CD4-positive, alpha-beta T cell treated with Interleukin-4 for 1 hour (primary cell): ENCODE measurements around the gene FAM174B.
"Not testable (repeated sequence)": the region's sequence is repeated elsewhere in the genome, so short reads cannot be mapped to it uniquely, and the experiment has no call there.

ENCODE experiments used
- DNase-seq, 2 donors: peaks; one replicate each; pipeline ENCODE4 v3.0.0-alpha.2; 2020 to 2022

The FAM174B gene

DNA sequence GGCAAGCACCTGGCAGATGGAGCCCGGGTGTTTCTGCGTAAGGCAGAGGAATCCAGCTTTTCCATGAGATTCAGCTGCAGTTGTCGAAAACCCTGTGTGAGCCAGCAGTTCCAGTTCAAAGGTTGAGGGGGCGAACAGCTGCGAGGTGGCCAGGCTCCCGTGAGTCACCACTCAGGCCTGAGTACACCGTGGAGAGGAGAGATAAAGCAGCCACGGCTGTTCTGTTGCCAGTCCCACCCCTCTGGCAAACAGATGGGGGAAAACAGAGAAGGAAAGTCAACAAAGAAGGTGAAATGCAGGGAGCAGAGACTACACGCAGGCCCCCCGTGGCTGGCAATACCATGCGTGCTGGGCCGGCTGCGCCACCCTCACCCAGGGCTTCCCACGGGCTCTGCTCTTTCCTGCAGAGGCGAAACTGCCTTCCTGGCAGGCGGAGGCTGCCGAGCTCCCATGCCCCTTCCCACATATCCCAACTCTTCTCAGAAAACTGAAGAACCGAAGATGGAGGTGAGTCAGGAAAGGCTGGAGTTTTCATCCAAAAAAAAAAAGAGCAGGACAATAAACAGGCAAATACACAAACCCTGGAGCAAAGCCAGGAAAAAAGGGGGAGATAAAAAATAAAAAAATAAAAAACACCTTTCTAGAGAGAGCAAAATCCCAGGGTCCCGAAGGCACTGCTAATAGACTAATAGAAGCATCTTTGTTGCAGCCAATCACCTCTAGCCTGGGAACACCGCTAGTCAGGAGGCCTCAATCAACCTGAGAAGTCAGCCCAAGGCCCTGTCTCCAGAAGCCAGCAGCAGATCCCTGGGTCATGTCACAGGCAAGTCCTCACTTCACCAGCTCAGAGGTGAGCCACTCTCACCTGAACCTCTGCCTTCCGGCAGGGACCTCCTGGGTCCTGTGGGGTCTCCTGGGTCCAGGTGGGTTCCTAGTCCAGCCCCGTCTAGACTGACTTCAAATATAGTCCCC is 37.7 kb downstream of the FAM174B start:
- no peak for DNase-seq

DNA sequence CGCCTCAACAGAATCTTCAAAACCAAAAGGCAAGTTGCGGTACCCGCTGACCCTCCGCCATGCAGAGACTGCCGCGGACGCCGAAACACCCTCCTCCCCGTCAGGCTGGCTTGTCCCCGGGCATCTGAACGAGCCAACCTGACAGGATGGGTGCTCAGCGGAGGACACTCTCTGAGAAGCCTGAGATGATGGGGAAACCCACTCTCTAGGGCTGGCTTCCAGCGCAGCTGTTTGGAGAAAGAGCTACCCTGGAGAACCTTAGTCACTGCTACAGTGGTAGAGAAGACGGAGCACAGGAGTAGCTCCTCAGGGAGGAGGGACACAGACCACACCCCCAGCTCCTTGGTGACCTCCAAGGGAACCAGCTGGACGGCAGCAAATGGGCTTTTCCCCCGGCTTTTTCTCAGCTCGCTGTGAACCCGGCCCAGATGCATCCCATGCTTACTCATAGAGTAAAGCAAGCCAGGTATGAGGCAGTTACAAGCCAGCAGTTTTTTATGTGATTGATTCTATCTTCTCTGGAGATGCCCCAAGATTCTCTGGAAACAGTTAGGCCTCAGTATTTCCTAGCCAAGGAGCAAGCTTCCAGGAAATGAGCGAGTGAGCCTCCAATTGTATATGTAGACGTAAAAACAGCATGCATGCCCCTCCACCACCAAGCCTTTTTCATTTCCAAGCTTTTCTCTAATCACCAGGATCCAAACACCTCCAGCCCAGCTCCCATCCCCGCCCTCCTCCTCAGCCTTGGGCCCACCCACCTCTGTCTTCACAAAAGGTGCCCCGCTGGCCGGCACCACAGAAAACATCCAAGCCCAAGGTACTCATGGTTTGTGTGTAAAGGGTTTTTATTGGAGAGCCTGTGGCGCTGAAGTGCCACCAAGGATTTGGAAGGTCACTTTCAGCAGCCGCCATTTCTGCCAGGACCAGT is 38.7 kb downstream of the FAM174B start:
- DNase-seq = no peak

DNA sequence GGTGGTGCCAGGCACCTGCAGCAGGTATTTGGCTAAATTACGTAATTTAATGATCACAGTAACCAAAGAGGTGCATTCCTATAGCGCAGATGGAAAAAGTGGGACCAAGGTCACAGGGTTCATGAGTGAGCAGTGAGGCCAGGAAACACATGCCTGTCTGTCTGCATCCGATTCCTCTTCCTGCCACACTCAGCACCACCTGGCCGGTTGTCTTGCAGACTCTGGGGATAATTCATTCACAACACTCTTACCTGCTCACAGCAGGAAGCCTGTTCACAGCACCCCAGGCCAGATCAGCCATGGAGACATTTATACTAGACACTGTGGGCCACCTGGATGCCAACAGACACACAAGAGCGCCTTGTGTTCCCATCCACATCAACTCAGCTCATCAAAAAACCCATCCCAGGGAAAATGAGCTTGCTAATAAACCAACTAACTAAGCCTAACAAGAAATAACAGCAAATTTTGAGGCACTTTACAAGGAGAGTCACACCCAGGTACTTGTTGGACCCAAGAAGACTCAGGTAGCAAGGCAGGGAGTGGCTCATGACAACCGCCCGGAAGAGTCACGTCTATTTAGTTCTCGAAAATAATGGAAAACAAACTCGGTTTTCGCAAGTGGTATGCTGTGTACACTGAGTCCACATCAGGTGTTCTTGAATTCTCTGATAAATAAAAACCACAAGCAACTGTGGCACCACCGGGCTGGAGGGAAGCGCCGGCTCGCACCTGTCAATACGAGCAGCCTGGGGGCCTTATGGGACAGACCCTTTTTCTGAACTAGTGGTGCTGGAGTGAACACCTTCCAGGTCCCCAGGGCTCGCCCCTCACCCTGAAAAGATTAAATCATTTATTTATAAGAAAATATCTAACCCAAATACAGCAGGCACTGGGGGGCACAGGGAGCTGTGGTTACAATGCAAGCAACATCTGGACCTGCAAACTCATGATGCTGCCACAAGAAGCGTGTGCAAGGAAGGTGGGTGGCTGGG is 40.5 kb downstream of the FAM174B start:
- DNase-seq = no peak

DNA sequence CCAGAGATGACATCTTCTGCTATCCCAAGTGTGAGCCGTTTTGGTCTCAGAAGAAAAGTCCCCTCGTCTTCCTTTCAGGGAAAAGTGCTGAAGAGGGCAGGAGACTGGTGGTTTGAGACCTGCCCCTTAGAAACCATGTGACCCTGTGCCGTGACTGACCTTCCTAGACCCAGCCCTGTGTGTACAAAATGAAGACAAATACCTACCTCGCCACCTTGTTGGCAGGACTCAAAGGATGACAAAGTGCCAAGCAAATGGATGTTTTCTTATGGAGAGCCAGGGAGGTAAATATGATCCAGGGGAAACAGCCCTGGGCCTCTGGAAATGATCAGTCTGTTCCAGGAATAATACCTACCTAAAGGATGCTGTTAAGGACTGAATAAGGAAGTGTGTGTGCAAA is 41.3 kb downstream of the FAM174B start:
- no peak for DNase-seq

GRCh38 chr15:92613841-92614240 is 41.7 kb downstream of the FAM174B start:
- DNase-seq = no peak

DNA sequence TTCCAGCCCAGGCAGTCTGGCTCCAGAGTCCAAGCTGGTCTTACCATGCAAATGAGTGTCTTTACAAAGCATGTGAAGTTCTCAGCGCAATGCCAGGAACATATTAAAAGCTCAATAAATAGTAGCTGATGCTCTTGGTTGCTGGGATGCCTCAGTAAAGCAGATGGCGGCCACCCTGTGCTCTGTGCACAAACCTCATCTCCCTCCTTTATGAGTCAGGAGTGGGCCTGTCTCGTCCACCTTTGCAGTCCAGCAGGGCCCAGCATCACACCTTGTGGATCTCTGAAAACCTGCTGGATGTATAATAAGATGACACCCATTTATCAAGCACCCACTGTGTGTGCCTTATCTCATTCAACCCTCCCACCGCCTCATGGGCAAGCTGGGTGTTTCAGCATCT is 42.7 kb downstream of the FAM174B start:
- DNase-seq = no peak

DNA sequence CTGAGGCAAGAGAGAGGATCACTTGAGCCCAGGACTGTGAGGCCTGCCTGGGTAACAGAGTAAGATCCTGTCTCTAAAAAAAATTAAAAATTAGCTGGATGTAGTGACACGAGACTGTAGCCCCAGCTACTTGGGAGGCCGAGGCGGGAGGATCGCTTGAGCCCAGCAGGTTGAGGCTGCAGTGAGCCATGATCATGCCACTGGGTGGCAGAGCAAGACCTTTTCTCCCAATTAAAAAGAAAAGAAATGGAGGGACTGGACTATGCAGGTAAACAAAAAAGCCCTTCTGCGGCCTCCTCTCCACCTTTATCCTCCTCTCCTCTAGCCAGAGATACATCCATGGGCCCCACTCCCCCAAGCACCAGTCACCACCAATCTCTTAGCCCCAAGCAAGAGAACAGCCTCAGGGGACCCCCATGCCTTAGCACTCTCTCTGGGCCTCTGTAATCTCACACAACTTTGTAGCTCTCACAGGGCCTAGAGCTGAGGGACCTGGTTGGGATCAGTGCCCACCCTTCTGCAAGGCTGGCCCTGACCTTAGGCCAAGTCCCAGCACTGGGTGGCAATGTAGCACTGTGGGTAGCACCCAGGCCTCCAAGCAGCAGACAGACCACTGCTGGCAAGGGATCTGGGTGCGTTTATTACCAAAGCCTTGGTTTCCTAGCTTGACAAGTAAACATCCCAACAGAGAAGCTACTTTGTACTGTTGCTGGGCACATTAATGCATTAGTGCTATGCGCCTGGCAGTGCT is 43.4 kb downstream of the FAM174B start:
- no peak for DNase-seq

GRCh38 chr15:92611150-92611549 is 44.4 kb downstream of the FAM174B start:
- DNase-seq = no peak

DNA sequence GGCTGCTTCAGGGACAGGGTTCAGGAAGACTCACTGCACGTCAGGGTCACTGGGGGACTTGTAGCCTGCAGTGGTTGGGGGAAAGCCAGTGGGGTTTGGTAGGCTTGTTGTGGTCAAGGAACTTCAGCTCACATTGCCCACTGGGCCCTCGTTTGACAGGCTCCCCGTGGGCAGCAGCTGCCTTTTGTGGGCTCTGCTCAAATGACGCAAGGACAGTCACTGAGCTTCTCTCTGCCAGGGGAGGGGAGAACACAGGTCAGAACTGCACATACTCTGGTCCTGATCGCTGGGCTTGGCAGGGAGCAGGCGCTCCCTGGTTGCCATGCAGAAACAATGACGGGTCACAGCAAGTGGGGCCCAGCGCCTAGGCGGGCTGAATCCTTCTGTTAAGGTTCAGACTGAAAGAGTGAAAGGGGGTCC is 45.5 kb downstream of the FAM174B start:
- no peak for DNase-seq

- no peak for DNase-seq
Measured at GRCh38 chr15:92608866-92609700, 46.5 kb downstream of the FAM174B start.

GRCh38 chr15:92606836-92607150 is 48.8 kb downstream of the FAM174B start:
- DNase-seq = not testable (repeated sequence)

GRCh38 chr15:92606126-92606835 is 49.3 kb downstream of the FAM174B start:
- DNase-seq = no peak

DNA sequence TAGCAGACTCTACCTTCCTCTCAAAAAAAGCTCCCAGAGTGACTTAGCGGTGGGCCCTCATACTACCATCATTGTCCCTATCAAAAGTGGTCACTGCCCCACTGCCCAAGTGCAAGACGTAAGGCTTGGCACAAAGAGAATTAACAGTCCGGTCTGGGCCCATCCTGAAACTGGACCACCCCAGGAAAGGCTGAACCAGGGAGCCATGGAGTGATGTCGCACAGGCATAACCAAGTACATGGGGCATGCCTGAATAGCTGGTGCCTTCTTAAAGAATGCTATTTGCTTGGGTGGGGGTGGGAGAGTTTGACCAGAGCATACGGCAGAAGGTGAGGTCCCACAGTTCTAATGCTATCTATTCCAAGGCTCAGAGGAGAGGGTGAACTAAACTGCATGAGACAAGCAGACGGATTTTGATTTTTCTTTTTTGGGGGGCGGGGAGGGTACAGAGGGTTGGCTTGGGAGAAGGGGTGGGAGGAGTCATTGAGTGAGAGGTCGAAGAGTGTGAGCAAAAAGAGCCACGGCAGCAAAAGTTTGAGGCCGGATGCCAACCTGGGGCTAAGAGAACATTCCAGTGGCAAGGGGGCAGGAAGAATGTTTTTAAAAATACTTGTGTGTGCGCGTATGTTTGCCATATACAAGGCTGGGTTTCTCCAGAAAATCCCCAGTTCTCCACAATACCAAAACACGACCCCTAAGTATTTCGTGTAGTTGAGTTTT is 50.2 kb downstream of the FAM174B start:
- no peak for DNase-seq

GRCh38 chr15:92603743-92604470 is 51.7 kb downstream of the FAM174B start:
- no peak for DNase-seq

DNA sequence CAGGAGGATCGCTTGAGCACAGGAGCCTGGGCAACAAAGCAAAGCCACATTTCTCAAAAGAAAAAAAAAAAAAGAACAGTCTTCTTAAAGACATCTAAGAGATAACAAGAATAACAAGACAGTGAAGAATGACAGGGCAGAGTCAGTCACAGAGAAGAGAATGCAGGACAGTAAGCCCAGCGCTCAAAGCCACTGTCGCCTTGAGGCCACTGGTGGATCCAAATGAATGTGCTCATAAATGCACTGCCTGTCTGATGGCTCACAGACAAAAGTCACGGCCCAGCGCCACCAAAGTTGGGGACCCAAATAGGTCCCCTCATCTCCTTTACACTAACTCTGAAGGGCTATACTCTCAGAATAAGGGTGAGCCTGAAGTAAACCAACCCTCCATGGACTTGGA is 52.3 kb downstream of the FAM174B start:
- no peak for DNase-seq

- DNase-seq = no peak
Measured at GRCh38 chr15:92602267-92602593, 53.3 kb downstream of the FAM174B start.

DNA sequence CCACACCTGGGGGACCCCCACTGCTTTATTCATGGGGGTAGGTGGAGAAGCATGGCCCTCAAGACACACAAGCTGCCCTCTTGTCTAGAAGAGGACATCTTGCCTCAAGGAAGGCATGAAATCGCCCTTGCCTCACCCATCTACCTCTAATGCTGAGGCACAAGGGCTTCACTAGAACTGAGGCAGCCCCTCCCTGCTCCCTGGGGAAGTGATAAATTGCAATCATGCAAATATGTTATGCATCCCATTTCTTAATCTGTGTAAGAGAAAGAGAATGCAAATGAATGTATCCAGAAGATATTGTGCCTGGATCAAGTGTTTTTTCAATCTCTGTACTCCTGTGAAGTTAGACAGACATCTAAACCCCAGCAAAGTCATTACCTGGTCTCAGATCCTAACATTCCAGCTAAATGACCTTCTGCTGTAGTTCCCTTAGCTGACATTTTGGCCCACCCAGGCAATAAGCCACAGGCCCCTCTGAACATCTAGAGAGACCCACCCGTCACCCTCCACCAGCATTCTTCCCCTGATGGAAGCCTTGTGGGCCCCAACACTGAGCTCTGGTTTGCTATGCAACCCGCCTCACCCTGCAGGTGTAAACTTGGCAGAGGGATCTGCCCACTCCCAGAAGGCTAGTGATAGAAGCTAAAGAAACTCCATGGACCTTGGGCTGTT is 53.8 kb downstream of the FAM174B start:
- no peak for DNase-seq

GRCh38 chr15:92600856-92601255 is 54.7 kb downstream of the FAM174B start:
- DNase-seq = no peak
